ENCODE data around the gene CBLB. TPM values are rescaled to one million over a fixed set of nuclear protein-coding genes. Genes with fewer than 3 reads are reported as not detected.

The CBLB gene
- total RNA-seq, 1 experiment from 2014 or later: 8.6 TPM

GRCh38 chr3:105856605-105857004 lies 12.2 kb downstream of the CBLB start:
- POLR2A ChIA-PET: no interaction called here

GRCh38 chr3:105853801-105854432 lies 14.9 kb downstream of the CBLB start:
- DNase-seq (ENCODE audit: low read depth, low spot score): no peak
- H3K36me3 ChIP-seq (ENCODE audit: control insufficient read depth, insufficient read depth, low read length): no peaks in the 10 kb centered on the region; the same call in 1 of the 2 replicates
- ChIA-PET CTCF (no interaction called here), POLR2A (no interaction called here)
- no peaks in the 10 kb centered on the region for H3K4me1 ChIP-seq (ENCODE audit: control insufficient read depth, insufficient read depth, low read length)
- H3K27ac ChIP-seq (ENCODE audit: low read length): no peak overlapping the region
- BruUV-seq (replicated peaks): no TSS peak
- ATAC-seq: no peak
- in situ Hi-C loops (cut with HindIII; ENCODE audit: low pct_unique_long_range_greater_than_20kb, low sequenced_read_pairs) (no loop called here), intact Hi-C loops (cut with micrococcal nuclease; ENCODE audit: unreplicated experiment) (no loop called here)
- no peaks in the 10 kb centered on the region for H3K27me3 ChIP-seq (ENCODE audit: control insufficient read depth, insufficient read depth, low read length)
- TF ChIP-seq TCF7L2 (IDR thresholded peaks at IDR 0.05; ENCODE audit: low read depth, low read length) (no peak), POLR2AphosphoS5 (IDR thresholded peaks at IDR 0.05; ENCODE audit: low read depth, low read length) (no peak), CTCF (IDR thresholded peaks at IDR 0.05) (no peak)
- H3K9me3 ChIP-seq (ENCODE audit: control insufficient read depth, insufficient read depth, low read depth, low read length): no peaks in the 10 kb centered on the region
- no peak overlapping the region for H3K4me3 ChIP-seq (ENCODE audit: low read depth in 2 of 2, low read length in 2 of 2)

More at GRCh38 chr3:105856605-105857004, 12.2 kb downstream of the CBLB start:
- in situ Hi-C loops (cut with HindIII; ENCODE audit: low pct_unique_long_range_greater_than_20kb, low sequenced_read_pairs) (no loop called here), intact Hi-C loops (cut with micrococcal nuclease; ENCODE audit: unreplicated experiment) (no loop called here)
- no TSS peak for BruUV-seq (replicated peaks)
- Histone ChIP-seq H3K27me3 (ENCODE audit: control insufficient read depth, insufficient read depth, low read length) (no peaks in the 10 kb centered on the region), H3K4me1 (ENCODE audit: control insufficient read depth, insufficient read depth, low read length) (no peaks in the 10 kb centered on the region), H3K9me3 (ENCODE audit: control insufficient read depth, insufficient read depth, low read depth, low read length) (no peaks in the 10 kb centered on the region), H3K27ac (ENCODE audit: low read length) (no peak overlapping the region), H3K4me3 (ENCODE audit: low read depth in 2 of 2, low read length in 2 of 2) (no peak overlapping the region), H3K36me3 (ENCODE audit: control insufficient read depth, insufficient read depth, low read length) (no peaks in the 10 kb centered on the region)
- no peak for TF ChIP-seq TCF7L2 (IDR thresholded peaks at IDR 0.05; ENCODE audit: low read depth, low read length)
- no peak for TF ChIP-seq POLR2AphosphoS5 (IDR thresholded peaks at IDR 0.05; ENCODE audit: low read depth, low read length)
- no peak for TF ChIP-seq SIN3A (IDR thresholded peaks at IDR 0.05; ENCODE audit: borderline replicate concordance, insufficient read depth, low read depth, low read length)
- no peak for TF ChIP-seq CTCF (IDR thresholded peaks at IDR 0.05)
- TF ChIP-seq REST (IDR thresholded peaks at IDR 0.05; ENCODE audit: insufficient read depth in 1 of 2, low read depth in 2 of 2, low read length in 1 of 2): no peak
- CTCF ChIA-PET: no interaction called here
- ATAC-seq (no peak), DNase-seq (ENCODE audit: low read depth, low spot score) (no peak)
